HG03571 (cell line): ENCODE measurements around the gene RAB42.
"Not testable (repeated sequence)": the region's sequence is repeated elsewhere in the genome, so short reads cannot be mapped to it uniquely, and the experiment has no call there.

Experiments used
- ATAC-seq: cut with Tn5 transposase; IDR thresholded peaks from one replicate; pipeline ENCODE4 v1.9.1; 2021; ENCODE audit not compliant: unreplicated experiment

RAB42 gene

GRCh38 chr1:28591708-28592320 lies at the start of gene RAB42:
Gene RAB42, plus strand, starts transcription at chr1:28592265. Its CDS starts 247 bp downstream, at chr1:28592512.
- no peak for ATAC-seq

DNA sequence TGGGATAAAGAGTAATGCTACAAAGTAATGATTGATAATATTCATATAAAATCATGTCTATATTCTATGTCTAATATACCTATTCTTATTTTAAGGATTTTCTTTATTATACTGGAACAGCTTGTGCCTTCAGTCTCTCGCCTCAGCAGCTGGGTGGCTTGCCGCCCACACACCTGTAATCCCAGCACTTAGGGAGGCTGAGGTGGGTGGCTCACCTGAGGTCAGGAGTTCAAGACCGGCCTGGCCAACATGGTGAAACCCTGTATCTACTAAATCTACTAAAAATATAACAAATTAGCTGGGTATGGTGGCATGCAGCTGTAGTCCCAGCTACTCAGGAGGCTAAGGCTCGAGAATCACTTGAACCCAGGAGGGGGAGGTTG lies 46.8 kb upstream of the RAB42 start:
- no peak for ATAC-seq

DNA sequence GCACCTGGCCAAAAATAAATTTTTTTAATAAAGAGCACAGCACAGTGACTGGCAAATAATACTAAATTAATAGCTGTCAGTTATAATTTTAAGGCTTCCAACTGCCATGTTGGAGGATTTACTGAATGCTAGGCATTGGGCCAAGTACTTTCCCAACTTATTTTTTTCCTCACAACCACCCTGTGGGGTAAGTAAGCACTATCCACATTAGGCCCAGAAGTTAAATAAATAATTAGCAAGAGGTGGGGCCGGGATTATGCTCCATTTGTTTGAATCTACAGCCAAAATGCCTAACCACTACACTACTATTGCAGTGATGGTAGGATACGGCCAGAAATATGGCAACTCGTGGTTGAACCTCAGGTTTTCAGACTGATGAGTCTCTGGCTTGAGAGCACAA lies 43.7 kb upstream of the RAB42 start:
- ATAC-seq = no peak

- no peak for ATAC-seq
Measured at GRCh38 chr1:28551381-28551780, 40.7 kb upstream of the RAB42 start.

DNA sequence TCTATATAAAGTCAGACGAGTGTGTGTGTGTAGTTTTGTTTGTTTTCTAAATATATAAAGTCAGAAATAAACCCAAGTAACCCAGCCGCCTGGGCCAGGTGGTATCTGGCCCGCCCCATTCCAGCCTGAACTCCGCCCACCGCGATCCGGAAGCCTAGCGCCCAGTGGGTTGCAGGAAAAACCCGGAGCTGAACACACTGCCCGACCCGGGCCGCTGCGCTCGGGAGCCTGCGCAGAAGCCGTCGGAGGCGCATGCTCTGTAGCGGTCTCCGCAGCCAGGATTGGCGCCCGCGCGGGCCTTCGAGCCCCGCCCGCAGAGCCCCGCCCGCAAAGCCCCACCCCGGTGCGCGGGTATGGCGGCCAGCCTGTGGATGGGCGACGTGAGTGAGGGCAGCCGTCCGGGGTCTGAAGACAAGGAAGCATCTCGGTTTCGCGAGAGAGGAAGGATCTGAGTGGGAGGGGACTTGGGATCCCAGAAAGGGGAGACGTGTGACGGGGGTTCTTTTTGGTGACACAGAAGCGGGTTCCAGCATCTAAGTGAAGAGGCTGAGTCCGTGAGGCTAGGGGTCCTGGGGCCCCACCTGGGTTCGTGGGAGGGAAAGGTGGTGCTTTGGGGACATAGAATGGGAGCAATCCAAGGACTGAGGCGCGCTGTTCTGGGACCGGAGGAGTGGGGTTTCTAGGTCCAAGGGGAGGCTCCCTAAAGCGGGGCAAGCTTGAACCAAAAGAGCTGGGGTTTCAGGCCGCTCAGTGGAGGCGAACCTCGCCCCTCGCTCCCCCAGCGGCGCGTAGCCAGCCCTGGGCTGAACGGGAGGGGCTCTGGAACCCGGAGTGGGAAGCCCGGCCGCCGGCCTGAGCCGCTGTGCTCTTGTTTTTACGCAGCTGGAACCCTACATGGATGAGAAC lies 39.1 kb upstream of the RAB42 start, which contains the start of gene TRNAU1AP:
TSS of gene TRNAU1AP (plus strand) at position 328 of the 906 bp plus-strand sequence. CDS start at position 354, 26 bp downstream.
- peak; percentile 87 for ATAC-seq

DNA sequence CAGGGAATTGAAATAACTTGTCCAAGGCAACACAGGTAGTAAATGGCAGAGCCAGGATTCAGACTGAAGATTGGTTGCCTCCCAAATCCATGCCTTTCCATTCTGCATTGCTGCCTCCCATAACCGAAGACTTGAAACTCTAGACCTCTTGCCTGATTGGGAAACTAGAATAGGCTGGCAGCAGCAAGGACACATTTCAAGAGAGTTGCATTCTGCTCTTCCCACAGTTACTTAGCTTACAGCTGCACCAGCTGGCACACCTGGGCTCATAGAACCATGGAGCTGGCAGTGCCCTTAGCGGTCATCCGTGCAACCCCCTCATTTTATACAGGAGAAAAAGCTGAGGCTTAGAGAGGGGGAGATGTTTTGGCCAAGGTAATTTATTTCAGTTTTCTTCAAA lies 31.2 kb upstream of the RAB42 start:
- no peak for ATAC-seq

GRCh38 chr1:28564310-28564709 lies 27.8 kb upstream of the RAB42 start:
- ATAC-seq = no peak

DNA sequence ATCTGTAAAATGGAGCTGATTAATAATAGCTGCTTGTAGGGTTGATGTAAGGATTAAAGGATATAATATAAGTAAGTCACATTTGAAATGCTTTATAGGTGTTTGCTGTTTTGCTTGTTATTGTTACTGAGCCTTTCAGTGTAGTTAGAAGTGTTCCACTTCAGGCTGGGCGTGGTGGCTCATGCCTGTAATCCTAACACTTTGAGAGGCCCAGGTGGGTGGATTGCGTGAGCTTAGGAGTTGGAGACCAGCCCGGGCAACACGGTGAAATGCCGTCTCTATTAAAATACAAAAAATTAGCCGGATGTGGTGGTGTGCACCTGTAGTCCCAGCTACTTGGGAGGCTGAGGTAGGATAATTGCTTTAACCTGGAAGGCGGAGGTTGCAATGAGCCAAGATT lies 27.0 kb upstream of the RAB42 start:
- no peak for ATAC-seq

- no peak for ATAC-seq
Measured at GRCh38 chr1:28565726-28566125, 26.3 kb upstream of the RAB42 start.

DNA sequence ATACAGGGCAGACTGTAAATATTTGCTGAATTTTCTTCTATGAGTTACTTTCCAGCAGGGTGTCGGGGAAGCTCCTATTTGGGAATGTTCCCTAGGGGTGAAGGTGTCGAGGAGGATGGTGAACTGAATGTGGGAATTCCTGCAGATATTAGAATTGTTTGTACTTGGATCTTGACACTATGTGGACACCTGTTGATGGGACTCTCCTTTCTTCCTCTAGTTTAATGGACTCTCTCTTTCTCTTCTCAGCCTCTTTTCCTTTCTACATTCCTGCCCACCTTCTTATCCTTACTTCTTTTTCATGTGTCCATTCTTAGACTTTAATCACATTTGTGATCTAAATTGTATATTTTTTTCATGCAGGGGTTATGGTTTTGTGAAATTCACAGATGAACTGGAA lies 25.1 kb upstream of the RAB42 start:
- ATAC-seq = no peak

- no peak for ATAC-seq
Measured at GRCh38 chr1:28571911-28572310, 20.2 kb upstream of the RAB42 start.

DNA sequence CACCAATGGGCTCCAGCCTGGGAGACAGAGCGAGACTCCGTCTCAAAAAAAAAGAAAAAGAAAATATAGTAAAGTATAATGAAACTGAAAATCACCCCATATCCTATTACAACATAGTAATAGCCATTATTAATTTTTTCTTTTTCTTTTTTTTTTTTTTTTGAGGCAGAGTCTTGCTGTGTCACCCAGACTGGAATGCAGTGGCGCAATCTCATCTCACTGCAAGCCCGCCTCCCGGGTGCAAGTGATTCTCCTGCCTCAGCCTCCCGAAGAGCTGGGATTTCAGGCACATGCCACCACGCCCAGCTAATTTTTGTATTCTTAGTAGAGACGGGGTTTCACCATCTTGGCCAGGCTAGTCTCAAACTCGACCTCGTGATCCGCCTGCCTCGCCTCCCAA lies 19.2 kb upstream of the RAB42 start:
- ATAC-seq = not testable (repeated sequence)

DNA sequence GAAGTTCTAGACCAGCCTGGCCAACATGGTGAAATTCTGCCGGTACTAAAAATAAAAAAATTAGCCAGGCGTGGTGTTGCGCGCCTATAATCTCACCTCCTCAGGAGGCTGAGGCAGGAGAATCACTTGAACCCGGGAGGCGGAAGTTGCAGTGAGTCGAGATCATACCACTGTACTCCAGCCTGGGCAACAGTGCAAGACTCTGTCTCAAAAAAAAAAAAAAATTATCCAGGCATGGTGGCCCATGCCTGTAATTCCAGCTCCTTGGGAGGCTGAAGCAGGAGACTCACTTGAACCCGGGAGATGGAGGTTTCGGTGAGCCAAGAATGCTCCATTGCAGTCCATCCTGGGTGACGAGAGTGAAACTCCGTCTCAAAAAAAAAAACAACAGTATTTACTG lies 18.5 kb upstream of the RAB42 start:
- no peak for ATAC-seq

DNA sequence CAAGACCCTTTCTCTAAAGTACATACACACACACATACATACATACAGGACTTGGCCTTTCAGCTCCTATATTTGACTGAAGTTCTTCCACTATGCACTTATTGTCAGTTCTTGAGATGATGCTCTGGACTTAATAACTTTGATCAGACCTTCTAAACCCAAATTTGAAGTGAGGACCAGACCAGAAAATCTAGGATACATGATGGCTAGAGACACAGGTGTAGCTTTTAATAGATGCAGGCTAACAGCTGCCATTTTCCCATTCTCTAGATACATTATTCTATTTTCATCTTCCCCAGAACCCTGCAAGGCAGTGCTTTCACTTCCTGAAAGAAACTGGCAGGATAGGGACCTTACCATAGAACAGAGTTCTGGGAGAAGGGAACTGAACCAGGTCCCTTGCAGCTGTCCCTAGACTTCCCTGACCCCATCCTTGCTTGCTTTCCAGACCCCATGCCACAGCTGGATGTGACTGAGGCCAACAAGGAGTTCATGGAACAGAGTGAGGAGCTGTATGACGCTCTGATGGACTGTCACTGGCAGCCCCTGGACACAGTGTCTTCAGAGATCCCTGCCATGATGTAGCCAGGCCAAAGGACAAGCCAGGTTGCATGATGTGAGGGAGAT lies 14.9 kb upstream of the RAB42 start:
- no peak for ATAC-seq

GRCh38 chr1:28577738-28578536 lies 14.1 kb upstream of the RAB42 start:
- no peak for ATAC-seq

- no peak for ATAC-seq
Measured at GRCh38 chr1:28578696-28579218, 13.3 kb upstream of the RAB42 start.

DNA sequence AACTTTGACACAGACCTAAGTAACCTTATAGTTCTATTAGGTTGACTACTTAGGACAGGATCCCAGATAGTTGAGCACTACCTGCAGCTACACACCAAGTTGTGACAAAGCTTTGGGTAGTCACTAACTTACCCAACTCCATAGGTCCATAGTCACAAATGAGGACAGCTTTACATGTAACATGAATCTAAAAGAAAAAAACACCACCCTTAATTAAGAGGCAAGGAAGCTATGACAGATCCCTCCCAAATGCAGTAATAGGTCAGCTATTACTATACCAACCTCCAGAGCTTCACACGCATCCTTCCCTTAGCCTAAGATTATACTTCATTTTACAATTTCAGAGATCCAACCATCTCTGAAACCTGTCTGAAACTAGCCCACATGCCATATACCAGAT lies 12.7 kb upstream of the RAB42 start:
- no peak for ATAC-seq

- ATAC-seq = no peak
Measured at GRCh38 chr1:28580722-28581530, 11.1 kb upstream of the RAB42 start.

DNA sequence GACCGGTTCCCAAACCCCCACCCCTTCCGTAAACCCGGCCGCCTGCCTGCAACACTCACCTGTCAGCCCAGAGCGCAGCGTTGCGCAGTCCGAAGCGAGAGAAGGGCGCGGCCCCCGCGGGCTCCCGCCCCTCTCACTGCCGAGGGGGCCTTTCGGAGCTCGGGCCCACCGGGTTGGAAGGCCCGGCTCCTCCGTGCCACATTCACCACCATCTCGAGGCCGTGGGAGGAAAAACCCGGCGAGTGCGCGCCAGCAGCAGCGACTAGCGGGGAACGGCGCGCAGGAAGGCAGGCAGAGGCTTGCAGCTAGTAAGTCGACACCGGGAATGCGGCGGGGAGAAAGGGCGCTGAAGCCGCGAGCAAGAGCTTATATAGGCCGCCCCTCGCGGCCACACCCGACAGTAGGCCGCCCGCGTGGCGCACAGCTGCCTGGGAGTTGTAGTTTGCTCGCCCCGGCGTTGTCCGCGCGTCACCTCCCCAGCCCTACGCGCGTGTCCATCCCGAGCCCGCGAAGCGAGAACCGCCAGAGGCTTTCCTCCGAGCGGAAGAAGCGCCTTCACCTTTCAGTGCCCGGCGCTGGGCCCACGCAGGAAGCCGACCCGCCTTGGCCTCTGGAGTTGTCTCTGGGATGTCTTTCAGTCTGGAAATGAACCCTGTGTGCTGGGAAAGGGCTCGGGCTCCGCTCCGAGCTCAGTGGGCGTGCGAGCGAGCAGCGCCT lies 10.4 kb upstream of the RAB42 start:
- ATAC-seq = peak; percentile 70
